ENCODE data around the gene ALDH16A1. TPM values are rescaled to one million over a fixed set of nuclear protein-coding genes. Genes with fewer than 3 reads are reported as not detected.

The ALDH16A1 gene

DNA sequence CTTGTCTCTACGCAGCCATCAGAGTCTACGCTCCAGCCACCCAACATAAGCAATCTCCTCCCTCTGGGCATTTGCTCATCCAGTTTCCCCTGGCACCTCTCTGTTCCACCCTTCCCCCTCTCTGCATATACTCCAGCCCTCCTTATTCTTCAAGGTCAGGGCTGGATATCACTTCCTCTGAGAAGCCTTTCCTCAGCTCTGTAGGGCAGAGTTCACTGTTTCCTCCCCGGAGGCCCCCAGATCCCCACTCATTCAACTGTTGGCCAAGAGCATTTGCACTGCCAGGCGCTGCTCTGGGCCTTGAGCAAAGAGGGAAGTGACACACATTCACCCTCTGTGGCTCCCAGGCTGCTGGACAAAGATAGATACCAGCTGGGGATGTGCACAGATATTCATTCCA is 62.7 kb downstream of the ALDH16A1 start:
- H3K27ac ChIP-seq (replicated peaks): peak overlapping the region; percentile 75
- DNase-seq (ENCODE audit: low read depth in 1 of 2, low spot score in 1 of 2): peak; percentile 93 to 98
- H3K4me3 ChIP-seq (replicated peaks; ENCODE audit: insufficient read depth, low read length): no peak overlapping the region
- H3K27me3 ChIP-seq (ENCODE audit: insufficient read depth, poor library complexity, severe bottlenecking): no peaks in the 10 kb centered on the region
- peak; percentile 96 for TF ChIP-seq SPI1 (IDR thresholded peaks at IDR 0.05; ENCODE audit: borderline replicate concordance, low read depth)
- TF ChIP-seq GABPA (IDR thresholded peaks at IDR 0.05; ENCODE audit: low read depth): no peak
- TF ChIP-seq, protein P1, sequence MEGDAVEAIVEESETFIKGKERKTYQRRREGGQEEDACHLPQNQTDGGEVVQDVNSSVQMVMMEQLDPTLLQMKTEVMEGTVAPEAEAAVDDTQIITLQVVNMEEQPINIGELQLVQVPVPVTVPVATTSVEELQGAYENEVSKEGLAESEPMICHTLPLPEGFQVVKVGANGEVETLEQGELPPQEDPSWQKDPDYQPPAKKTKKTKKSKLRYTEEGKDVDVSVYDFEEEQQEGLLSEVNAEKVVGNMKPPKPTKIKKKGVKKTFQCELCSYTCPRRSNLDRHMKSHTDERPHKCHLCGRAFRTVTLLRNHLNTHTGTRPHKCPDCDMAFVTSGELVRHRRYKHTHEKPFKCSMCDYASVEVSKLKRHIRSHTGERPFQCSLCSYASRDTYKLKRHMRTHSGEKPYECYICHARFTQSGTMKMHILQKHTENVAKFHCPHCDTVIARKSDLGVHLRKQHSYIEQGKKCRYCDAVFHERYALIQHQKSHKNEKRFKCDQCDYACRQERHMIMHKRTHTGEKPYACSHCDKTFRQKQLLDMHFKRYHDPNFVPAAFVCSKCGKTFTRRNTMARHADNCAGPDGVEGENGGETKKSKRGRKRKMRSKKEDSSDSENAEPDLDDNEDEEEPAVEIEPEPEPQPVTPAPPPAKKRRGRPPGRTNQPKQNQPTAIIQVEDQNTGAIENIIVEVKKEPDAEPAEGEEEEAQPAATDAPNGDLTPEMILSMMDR (IDR thresholded peaks at IDR 0.05; ENCODE audit: insufficient read depth, low read length): no peak
- TF ChIP-seq POLR2AphosphoS5 (IDR thresholded peaks at IDR 0.05; ENCODE audit: low read depth): peak; percentile 69
- TF ChIP-seq, protein P2, sequence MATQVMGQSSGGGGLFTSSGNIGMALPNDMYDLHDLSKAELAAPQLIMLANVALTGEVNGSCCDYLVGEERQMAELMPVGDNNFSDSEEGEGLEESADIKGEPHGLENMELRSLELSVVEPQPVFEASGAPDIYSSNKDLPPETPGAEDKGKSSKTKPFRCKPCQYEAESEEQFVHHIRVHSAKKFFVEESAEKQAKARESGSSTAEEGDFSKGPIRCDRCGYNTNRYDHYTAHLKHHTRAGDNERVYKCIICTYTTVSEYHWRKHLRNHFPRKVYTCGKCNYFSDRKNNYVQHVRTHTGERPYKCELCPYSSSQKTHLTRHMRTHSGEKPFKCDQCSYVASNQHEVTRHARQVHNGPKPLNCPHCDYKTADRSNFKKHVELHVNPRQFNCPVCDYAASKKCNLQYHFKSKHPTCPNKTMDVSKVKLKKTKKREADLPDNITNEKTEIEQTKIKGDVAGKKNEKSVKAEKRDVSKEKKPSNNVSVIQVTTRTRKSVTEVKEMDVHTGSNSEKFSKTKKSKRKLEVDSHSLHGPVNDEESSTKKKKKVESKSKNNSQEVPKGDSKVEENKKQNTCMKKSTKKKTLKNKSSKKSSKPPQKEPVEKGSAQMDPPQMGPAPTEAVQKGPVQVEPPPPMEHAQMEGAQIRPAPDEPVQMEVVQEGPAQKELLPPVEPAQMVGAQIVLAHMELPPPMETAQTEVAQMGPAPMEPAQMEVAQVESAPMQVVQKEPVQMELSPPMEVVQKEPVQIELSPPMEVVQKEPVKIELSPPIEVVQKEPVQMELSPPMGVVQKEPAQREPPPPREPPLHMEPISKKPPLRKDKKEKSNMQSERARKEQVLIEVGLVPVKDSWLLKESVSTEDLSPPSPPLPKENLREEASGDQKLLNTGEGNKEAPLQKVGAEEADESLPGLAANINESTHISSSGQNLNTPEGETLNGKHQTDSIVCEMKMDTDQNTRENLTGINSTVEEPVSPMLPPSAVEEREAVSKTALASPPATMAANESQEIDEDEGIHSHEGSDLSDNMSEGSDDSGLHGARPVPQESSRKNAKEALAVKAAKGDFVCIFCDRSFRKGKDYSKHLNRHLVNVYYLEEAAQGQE (IDR thresholded peaks at IDR 0.05; ENCODE audit: insufficient replicate concordance, low read depth): no peak

DNA sequence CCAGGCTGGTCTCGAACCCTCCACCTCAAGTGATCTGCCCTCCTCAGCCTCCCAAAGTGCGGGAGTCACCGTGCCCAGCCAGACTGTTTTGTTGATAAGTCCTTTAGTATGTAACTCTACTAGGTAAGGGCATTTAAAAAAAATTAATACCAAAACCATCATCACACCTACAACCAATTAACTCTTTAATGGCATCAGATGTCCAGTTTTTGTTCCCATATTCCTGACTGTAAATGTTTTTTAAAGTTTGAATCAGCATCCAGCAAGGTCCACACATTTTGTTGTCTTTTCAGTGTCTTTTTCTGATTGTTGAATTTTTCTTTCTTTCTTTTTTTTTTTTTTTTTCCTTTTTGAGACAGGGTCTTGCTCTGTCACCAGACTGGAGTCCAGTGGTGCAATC is 65.0 kb downstream of the ALDH16A1 start:
- no peaks in the 10 kb centered on the region for H3K27me3 ChIP-seq (ENCODE audit: insufficient read depth, poor library complexity, severe bottlenecking)

More for the DNA sequence above, 65.0 kb downstream of the ALDH16A1 start:
- no peak overlapping the region for H3K4me3 ChIP-seq (replicated peaks; ENCODE audit: insufficient read depth, low read length)
- H3K27ac ChIP-seq (replicated peaks): no peak overlapping the region
- TF ChIP-seq GABPA (IDR thresholded peaks at IDR 0.05; ENCODE audit: low read depth) (no peak), SPI1 (IDR thresholded peaks at IDR 0.05; ENCODE audit: borderline replicate concordance, low read depth) (no peak), POLR2AphosphoS5 (IDR thresholded peaks at IDR 0.05; ENCODE audit: low read depth) (no peak)
- TF ChIP-seq, protein P1 (IDR thresholded peaks at IDR 0.05; ENCODE audit: insufficient read depth, low read length): no peak
- TF ChIP-seq, protein P2 (IDR thresholded peaks at IDR 0.05; ENCODE audit: insufficient replicate concordance, low read depth): no peak
- no peak for DNase-seq (ENCODE audit: low read depth in 1 of 2, low spot score in 1 of 2)

Small RNA genes within 50 kb of the gene (microRNA-seq; reads per million reads assigned to microRNA genes)
- not detected for gene MIR150

Data from HL-60 (cell line).